GM12878 (cell line): ENCODE results near the gene BAK1.
"Not testable (repeated sequence)": the region's sequence is repeated elsewhere in the genome, so short reads cannot be mapped to it uniquely, and the experiment has no call there.

ENCODE experiments used
- ELK1 ChIP-seq: IDR thresholded peaks from 2 replicates; pipeline ENCODE4 v1.6.1; 2012; ENCODE audit warnings: low read depth, low read length, improper control_type of control experiment
- JUND ChIP-seq: IDR thresholded peaks from 2 replicates; pipeline ENCODE4 v1.6.1; 2012; ENCODE audit warnings: low read depth, mild to moderate bottlenecking, low read length, improper control_type of control experiment, moderate library complexity
- MAX ChIP-seq: IDR thresholded peaks from 2 replicates; pipeline ENCODE4 v1.6.1; 2012; ENCODE audit warnings: low read depth, low read length, improper control_type of control experiment
- NBN ChIP-seq: fragments of 450-650 bp; IDR thresholded peaks from 2 replicates; pipeline ENCODE4 v1.6.1; 2016
- POLR2A ChIP-seq: IDR thresholded peaks from 2 replicates; pipeline ENCODE4 v1.6.1; 2011; ENCODE audit warnings: low read depth, mild to moderate bottlenecking, low read length
- POLR2AphosphoS5 ChIP-seq: IDR thresholded peaks from 2 replicates; pipeline ENCODE4 v1.6.1; 2011; ENCODE audit warnings: mild to moderate bottlenecking, low read length, inconsistent platforms
- RB1 ChIP-seq: fragments of 450-650 bp; formaldehyde crosslinking; IDR thresholded peaks from 2 replicates; pipeline ENCODE4 v1.6.1; 2017; ENCODE audit warnings: mild to moderate bottlenecking, borderline replicate concordance
- REST ChIP-seq: IDR thresholded peaks from 2 replicates; pipeline ENCODE4 v1.6.1; 2012; ENCODE audit warnings: mild to moderate bottlenecking, low read depth, low read length
- TCF12 ChIP-seq: IDR thresholded peaks from 2 replicates; pipeline ENCODE4 v1.6.1; 2011; ENCODE audit warnings: low read depth, mild to moderate bottlenecking, low read length
- YY1 ChIP-seq: IDR thresholded peaks from 2 replicates; pipeline ENCODE4 v1.6.1; 2011; ENCODE audit warnings: low read depth, mild to moderate bottlenecking, low read length
- TF ChIP-seq, protein P1 (sequence below): fragments of 450-650 bp; IDR thresholded peaks from 2 replicates; pipeline ENCODE4 v1.6.1; 2017; ENCODE audit warnings: mild to moderate bottlenecking

DNA sequence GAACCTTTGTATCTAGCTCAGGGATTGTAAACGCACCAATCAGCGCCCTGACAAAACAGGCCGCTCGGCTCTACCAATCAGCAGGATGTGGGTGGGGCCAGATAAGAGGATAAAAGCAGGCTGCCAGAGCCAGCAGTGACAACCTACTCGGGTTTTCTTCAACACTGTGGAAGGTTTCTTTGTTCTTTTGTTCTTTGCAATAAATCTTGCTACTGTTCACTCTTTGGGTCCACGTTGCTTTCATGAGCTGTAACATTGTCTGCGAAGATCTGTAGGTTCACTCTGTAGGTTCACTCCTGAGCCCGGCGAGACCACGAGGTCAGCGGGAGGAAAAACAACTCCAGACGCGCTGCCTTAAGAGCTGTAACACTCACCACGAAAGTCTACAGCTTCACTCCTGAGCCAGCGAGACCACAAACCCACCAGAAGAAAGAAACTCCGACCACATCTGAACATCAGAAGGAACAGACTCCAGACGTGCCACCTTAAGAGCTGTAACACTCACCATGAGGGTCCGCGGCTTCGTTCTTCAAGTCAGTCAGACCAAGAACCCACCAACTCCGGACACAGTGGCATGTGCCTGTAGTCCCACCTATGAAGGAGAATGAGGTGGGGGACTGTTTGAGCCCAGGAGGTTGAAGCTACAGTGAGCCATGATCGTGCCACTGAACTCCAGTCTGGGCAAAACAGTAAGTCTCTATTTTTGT, 46.8 kb downstream of the BAK1 start:
- TF ChIP-seq POLR2A, REST, RB1, NBN, MAX, POLR2AphosphoS5, JUND, ELK1, TCF12, YY1: not testable (repeated sequence)
- TF ChIP-seq, protein P1, sequence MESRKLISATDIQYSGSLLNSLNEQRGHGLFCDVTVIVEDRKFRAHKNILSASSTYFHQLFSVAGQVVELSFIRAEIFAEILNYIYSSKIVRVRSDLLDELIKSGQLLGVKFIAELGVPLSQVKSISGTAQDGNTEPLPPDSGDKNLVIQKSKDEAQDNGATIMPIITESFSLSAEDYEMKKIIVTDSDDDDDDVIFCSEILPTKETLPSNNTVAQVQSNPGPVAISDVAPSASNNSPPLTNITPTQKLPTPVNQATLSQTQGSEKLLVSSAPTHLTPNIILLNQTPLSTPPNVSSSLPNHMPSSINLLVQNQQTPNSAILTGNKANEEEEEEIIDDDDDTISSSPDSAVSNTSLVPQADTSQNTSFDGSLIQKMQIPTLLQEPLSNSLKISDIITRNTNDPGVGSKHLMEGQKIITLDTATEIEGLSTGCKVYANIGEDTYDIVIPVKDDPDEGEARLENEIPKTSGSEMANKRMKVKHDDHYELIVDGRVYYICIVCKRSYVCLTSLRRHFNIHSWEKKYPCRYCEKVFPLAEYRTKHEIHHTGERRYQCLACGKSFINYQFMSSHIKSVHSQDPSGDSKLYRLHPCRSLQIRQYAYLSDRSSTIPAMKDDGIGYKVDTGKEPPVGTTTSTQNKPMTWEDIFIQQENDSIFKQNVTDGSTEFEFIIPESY: not testable (repeated sequence)
